Skeletal muscle satellite cell (primary cell): ENCODE measurements around the gene PLD2.
"Not testable (repeated sequence)": the region's sequence is repeated elsewhere in the genome, so short reads cannot be mapped to it uniquely, and the experiment has no call there.

Source experiments
- H3K27me3 ChIP-seq: 2 replicates; pipeline ENCODE4 v1.7.0; 2013; ENCODE audit warnings: low read length; ENCODE audit not compliant: control insufficient read depth, insufficient read depth
- H3K36me3 ChIP-seq: 2 replicates; pipeline ENCODE4 v1.7.0; 2013; ENCODE audit warnings: mild to moderate bottlenecking, control low read depth, low read length; ENCODE audit not compliant: insufficient read depth
- H3K4me1 ChIP-seq: 2 replicates; pipeline ENCODE4 v1.7.0; 2013; ENCODE audit warnings: low read length; ENCODE audit not compliant: control insufficient read depth, insufficient read depth
- H3K4me2 ChIP-seq: 2 replicates; pipeline ENCODE4 v1.7.0; 2013; ENCODE audit warnings: mild to moderate bottlenecking, low read length
- H3K4me3 ChIP-seq: 2 replicates; pipeline ENCODE4 v1.7.0; 2013; ENCODE audit warnings: low read length
- H3K9ac ChIP-seq: 2 replicates; pipeline ENCODE4 v1.7.0; 2013; ENCODE audit warnings: mild to moderate bottlenecking, low read depth, low read length, moderate library complexity
- H3K9me3 ChIP-seq: replicated peaks from 2 replicates; pipeline ENCODE4 v1.7.0; 2013; ENCODE audit warnings: mild to moderate bottlenecking, control low read depth, low read length

PLD2 gene

GRCh38 chr17:4852567-4853207 lies 45.7 kb downstream of the PLD2 start:
- Histone ChIP-seq H3K36me3 (peaks cover 6% of the 10 kb centered on the region), H3K27me3 (no peaks in the 10 kb centered on the region), H3K4me1 (peaks cover 6% of the 10 kb centered on the region), H3K9me3 (no peaks in the 10 kb centered on the region), H3K9ac (no peak overlapping the region), H3K4me2 (no peak overlapping the region), H3K4me3 (no peak overlapping the region)

GRCh38 chr17:4853208-4853671 lies 46.3 kb downstream of the PLD2 start:
- Histone ChIP-seq H3K4me3 (no peak overlapping the region), H3K9me3 (no peaks in the 10 kb centered on the region), H3K4me2 (no peak overlapping the region), H3K9ac (no peak overlapping the region), H3K4me1 (peaks cover 12% of the 10 kb centered on the region), H3K36me3 (peaks cover 6% of the 10 kb centered on the region), H3K27me3 (no peaks in the 10 kb centered on the region)

DNA sequence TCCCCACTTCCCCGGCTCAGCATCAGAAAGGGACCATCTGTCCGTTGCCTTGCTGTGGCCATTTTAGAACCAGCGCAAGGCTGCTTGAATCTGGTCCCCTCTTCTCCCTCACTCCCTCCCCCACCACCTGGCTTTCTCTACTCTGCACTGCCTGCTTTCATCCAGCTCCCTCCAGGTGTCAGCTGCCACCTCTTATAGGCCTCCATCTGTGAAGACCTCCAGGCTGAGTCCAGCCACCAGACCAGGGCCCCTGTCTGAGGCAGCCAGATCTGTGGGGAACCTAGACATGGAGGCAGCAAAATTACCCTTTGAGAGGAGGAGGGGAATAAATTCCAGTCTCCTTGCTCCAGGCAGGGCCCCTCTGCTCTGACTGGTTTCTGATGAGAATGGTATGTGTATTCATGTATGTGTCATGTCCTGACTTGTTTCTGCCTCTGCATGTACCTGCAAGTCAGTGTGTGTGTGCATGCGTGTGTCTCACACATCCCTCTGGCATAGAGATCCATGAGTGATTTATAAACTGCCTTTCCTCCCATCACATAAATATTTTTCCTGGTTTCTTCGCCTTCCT lies 47.2 kb downstream of the PLD2 start:
- H3K36me3 ChIP-seq = peaks cover 6% of the 10 kb centered on the region
- H3K9me3 ChIP-seq = no peaks in the 10 kb centered on the region
- peaks cover 20% of the 10 kb centered on the region for H3K4me1 ChIP-seq
- H3K4me2 ChIP-seq = no peak overlapping the region
- H3K9ac ChIP-seq = no peak overlapping the region
- H3K27me3 ChIP-seq = no peaks in the 10 kb centered on the region
- H3K4me3 ChIP-seq = no peak overlapping the region

GRCh38 chr17:4856271-4856936 lies 49.5 kb downstream of the PLD2 start:
- no peak overlapping the region for H3K4me2 ChIP-seq

DNA sequence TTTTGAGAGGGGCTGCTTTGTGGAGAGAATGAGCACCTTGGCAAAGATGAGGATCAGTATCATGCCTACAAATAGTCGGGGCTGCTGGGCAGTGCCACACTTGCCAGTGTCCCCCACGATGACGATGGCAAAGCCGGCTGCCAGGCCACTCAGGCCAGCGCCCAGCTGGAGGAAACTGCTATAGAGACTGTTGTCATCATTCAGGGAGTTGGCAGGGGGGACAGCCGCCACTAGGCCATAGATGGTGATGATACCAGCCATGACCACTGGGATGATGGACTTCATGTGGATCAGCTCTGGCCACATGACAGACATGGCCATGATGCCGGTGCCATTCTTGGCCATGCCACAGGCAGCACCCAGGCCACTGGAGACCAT lies 50.0 kb downstream of the PLD2 start:
- Histone ChIP-seq H3K4me1 (peaks cover 20% of the 10 kb centered on the region), H3K4me2 (no peak overlapping the region), H3K36me3 (peaks cover 16% of the 10 kb centered on the region), H3K4me3 (no peak overlapping the region), H3K27me3 (no peaks in the 10 kb centered on the region), H3K9me3 (no peaks in the 10 kb centered on the region), H3K9ac (no peak overlapping the region)

More at GRCh38 chr17:4856271-4856936, 49.5 kb downstream of the PLD2 start:
- Histone ChIP-seq H3K9ac (no peak overlapping the region), H3K27me3 (no peaks in the 10 kb centered on the region), H3K4me1 (peaks cover 20% of the 10 kb centered on the region), H3K9me3 (no peaks in the 10 kb centered on the region), H3K36me3 (peaks cover 14% of the 10 kb centered on the region), H3K4me3 (no peak overlapping the region)

DNA sequence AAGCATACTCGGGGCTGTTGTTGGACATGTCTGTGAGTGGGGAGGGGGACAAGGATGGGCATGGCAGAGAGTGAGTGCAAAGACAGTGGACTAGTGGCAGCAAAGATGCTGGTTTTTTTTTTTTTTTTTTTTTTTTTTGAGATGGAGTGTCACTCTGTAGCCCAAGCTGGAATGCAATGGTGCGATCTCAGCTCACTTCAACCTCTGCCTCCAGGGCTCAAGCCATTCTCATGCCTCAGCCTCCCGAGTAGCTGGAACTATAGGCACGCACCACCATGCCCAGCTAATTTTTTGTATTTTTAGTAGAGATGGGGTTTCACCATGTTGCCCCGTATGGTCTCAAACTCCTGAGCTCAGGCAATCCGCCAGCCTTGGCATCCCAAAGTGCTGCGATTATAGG lies 50.4 kb downstream of the PLD2 start:
- not testable (repeated sequence) for H3K9me3 ChIP-seq, H3K27me3 ChIP-seq, H3K4me2 ChIP-seq, H3K4me3 ChIP-seq, H3K9ac ChIP-seq
- peaks cover 16% of the 10 kb centered on the region for H3K36me3 ChIP-seq
- H3K4me1 ChIP-seq = peaks cover 16% of the 10 kb centered on the region

GRCh38 chr17:4858068-4858881 lies 51.3 kb downstream of the PLD2 start:
- Histone ChIP-seq H3K4me3 (no peak overlapping the region), H3K4me2 (no peak overlapping the region), H3K4me1 (peaks cover 15% of the 10 kb centered on the region), H3K27me3 (no peaks in the 10 kb centered on the region), H3K36me3 (peaks cover 16% of the 10 kb centered on the region), H3K9me3 (no peaks in the 10 kb centered on the region), H3K9ac (no peak overlapping the region)

- H3K27me3 ChIP-seq = no peaks in the 10 kb centered on the region
- H3K9me3 ChIP-seq = no peaks in the 10 kb centered on the region
- peaks cover 15% of the 10 kb centered on the region for H3K4me1 ChIP-seq
- no peak overlapping the region for H3K4me3 ChIP-seq
- H3K4me2 ChIP-seq = no peak overlapping the region
- no peak overlapping the region for H3K9ac ChIP-seq
- peaks cover 16% of the 10 kb centered on the region for H3K36me3 ChIP-seq
Measured at GRCh38 chr17:4858882-4859260, 51.9 kb downstream of the PLD2 start.

- Histone ChIP-seq H3K4me1 (peaks cover 15% of the 10 kb centered on the region), H3K9me3 (no peaks in the 10 kb centered on the region), H3K36me3 (peaks cover 11% of the 10 kb centered on the region), H3K4me2 (no peak overlapping the region), H3K4me3 (no peak overlapping the region), H3K9ac (no peak overlapping the region), H3K27me3 (no peaks in the 10 kb centered on the region)
Measured at GRCh38 chr17:4859816-4860625, 53.1 kb downstream of the PLD2 start.

DNA sequence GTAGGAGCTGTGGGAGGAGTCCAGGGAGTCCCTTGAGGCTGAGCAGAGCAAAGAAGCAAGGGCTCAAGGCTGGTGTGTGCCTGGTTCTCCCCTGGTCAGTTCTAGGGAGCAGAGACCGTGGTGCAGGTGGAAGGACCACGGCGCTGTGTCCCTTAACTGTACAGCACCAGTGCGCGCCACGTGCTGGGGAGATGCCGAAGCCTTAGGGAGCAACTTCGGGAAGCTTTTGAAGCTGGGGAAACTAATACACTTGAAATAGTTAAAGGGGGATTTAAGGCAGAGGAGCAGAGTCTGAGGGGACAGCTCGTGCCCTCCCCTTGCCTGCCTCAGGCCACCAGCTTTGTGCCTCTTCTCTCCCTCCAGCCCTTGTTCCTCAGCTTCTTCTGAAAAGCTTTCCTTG lies 53.7 kb downstream of the PLD2 start:
- H3K4me3 ChIP-seq = no peak overlapping the region
- H3K4me1 ChIP-seq = peaks cover 15% of the 10 kb centered on the region
- H3K9me3 ChIP-seq = no peaks in the 10 kb centered on the region
- peaks cover 11% of the 10 kb centered on the region for H3K36me3 ChIP-seq
- H3K27me3 ChIP-seq = no peaks in the 10 kb centered on the region
- H3K4me2 ChIP-seq = no peak overlapping the region
- no peak overlapping the region for H3K9ac ChIP-seq

GRCh38 chr17:4861052-4861451 lies 54.1 kb downstream of the PLD2 start:
- no peaks in the 10 kb centered on the region for H3K9me3 ChIP-seq
- H3K9ac ChIP-seq = no peak overlapping the region
- H3K4me3 ChIP-seq = no peak overlapping the region

More at GRCh38 chr17:4861052-4861451, 54.1 kb downstream of the PLD2 start:
- H3K4me1 ChIP-seq = peaks cover 15% of the 10 kb centered on the region
- H3K36me3 ChIP-seq = peaks cover 11% of the 10 kb centered on the region
- no peak overlapping the region for H3K4me2 ChIP-seq
- no peaks in the 10 kb centered on the region for H3K27me3 ChIP-seq
